Mesenchymal stem cell (in vitro differentiated cells and primary cell): ENCODE results near the gene COX6A1.
A peak's percentile ranks its signal among the peaks of the same experiment; 100 is the strongest.

Source experiments
- DNase-seq: peaks from one replicate; pipeline ENCODE4 v3.0.0-alpha.2; 2013
- H2AFZ ChIP-seq: one replicate; pipeline ENCODE4 v1.6.1; 2013; ENCODE audit warnings: low read depth, mild to moderate bottlenecking, control low read depth, inconsistent platforms, low read length, moderate library complexity
- H2AK5ac ChIP-seq: 2 replicates; pipeline ENCODE4 v1.6.1; 2013; ENCODE audit warnings: low read length, moderate library complexity, mild to moderate bottlenecking, inconsistent platforms; ENCODE audit not compliant: severe bottlenecking
- H2BK120ac ChIP-seq: one replicate; pipeline ENCODE4 v1.6.1; 2013; ENCODE audit warnings: low read depth, mild to moderate bottlenecking, inconsistent platforms, low read length, moderate library complexity
- H2BK12ac ChIP-seq, 2 experiments: one replicate each; pipeline ENCODE4 v1.6.1; 2013; ENCODE audit warnings: inconsistent platforms in 2 of 2, low read length in 2 of 2, mild to moderate bottlenecking in 2 of 2, moderate library complexity in 2 of 2, control low read depth in 1 of 2
- H2BK15ac ChIP-seq: one replicate; pipeline ENCODE4 v1.6.1; 2013; ENCODE audit warnings: mild to moderate bottlenecking, low read depth, inconsistent platforms; ENCODE audit not compliant: poor library complexity, severe bottlenecking
- H2BK5ac ChIP-seq: 2 replicates; pipeline ENCODE4 v1.6.1; 2013; ENCODE audit warnings: low read depth, mild to moderate bottlenecking, low read length, control low read depth, inconsistent platforms; ENCODE audit not compliant: poor library complexity, severe bottlenecking
- H3K14ac ChIP-seq, 2 experiments: one replicate each; pipeline ENCODE4 v1.6.1; 2013; ENCODE audit warnings: inconsistent platforms in 2 of 2, low read length in 2 of 2, control low read depth in 1 of 2, mild to moderate bottlenecking in 1 of 2, moderate library complexity in 1 of 2
- H3K18ac ChIP-seq, 2 experiments: one replicate each; pipeline ENCODE4 v1.6.1; 2013; ENCODE audit warnings: inconsistent platforms in 2 of 2, low read length in 2 of 2, control low read depth in 1 of 2, low read depth in 1 of 2, mild to moderate bottlenecking in 1 of 2
- H3K23ac ChIP-seq, 2 experiments: one replicate each; pipeline ENCODE4 v1.6.1; 2013; ENCODE audit warnings: inconsistent platforms in 2 of 2, low read length in 2 of 2, mild to moderate bottlenecking in 2 of 2, moderate library complexity in 2 of 2, control low read depth in 1 of 2
- H3K27ac ChIP-seq: 2 replicates; pipeline ENCODE4 v1.5.1; 2013; ENCODE audit warnings: mild to moderate bottlenecking, moderate library complexity, low read length, control low read depth, inconsistent platforms; ENCODE audit not compliant: poor library complexity, severe bottlenecking
- H3K27me3 ChIP-seq, 2 experiments: 2 replicates each; pipeline versions ENCODE4 v1.6.1 to v1.7.0; 2013; ENCODE audit warnings: low read length in 2 of 2, mild to moderate bottlenecking in 2 of 2, moderate library complexity in 2 of 2, control low read depth in 1 of 2, inconsistent platforms in 1 of 2; ENCODE audit not compliant: control insufficient read depth in 1 of 2, insufficient read depth in 1 of 2
- H3K36me3 ChIP-seq, 2 experiments: 2 replicates each; pipeline versions ENCODE4 v1.6.1 to v1.7.0; 2013; ENCODE audit warnings: low read length in 2 of 2, control low read depth in 1 of 2, inconsistent platforms in 1 of 2, low read depth in 1 of 2, mild to moderate bottlenecking in 1 of 2; ENCODE audit not compliant: insufficient read depth in 2 of 2, control insufficient read depth in 1 of 2
- H3K4ac ChIP-seq, 2 experiments: one replicate each; pipeline ENCODE4 v1.6.1; 2013; ENCODE audit warnings: inconsistent platforms in 2 of 2, low read length in 2 of 2, mild to moderate bottlenecking in 2 of 2, moderate library complexity in 2 of 2, control low read depth in 1 of 2, low read depth in 1 of 2
- H3K4me1 ChIP-seq: 2 replicates; pipeline ENCODE4 v1.6.1; 2013; ENCODE audit warnings: low read depth, low read length, control low read depth; ENCODE audit not compliant: control insufficient read depth, insufficient read depth
- H3K4me2 ChIP-seq: 2 replicates; pipeline ENCODE4 v1.6.1; 2013; ENCODE audit warnings: low read length, mild to moderate bottlenecking, inconsistent platforms; ENCODE audit not compliant: poor library complexity, severe bottlenecking
- H3K4me3 ChIP-seq, 2 experiments: 2 replicates each; pipeline versions ENCODE4 v1.5.1 to v1.7.0; 2013; ENCODE audit warnings: low read length in 2 of 2, mild to moderate bottlenecking in 2 of 2, control low read depth in 1 of 2, low read depth in 1 of 2; ENCODE audit not compliant: insufficient read depth in 1 of 2
- H3K79me1 ChIP-seq: replicated peaks from 2 replicates; pipeline ENCODE4 v1.6.1; 2013; ENCODE audit warnings: mild to moderate bottlenecking, control low read depth, low read length, inconsistent platforms; ENCODE audit not compliant: poor library complexity, severe bottlenecking
- H3K9ac ChIP-seq: 2 replicates; pipeline ENCODE4 v1.7.0; 2013; ENCODE audit warnings: mild to moderate bottlenecking, low read length, moderate library complexity
- H3K9me3 ChIP-seq: 2 replicates; pipeline ENCODE4 v1.7.0; 2013; ENCODE audit warnings: mild to moderate bottlenecking, low read length; ENCODE audit not compliant: control insufficient read depth
- H4K8ac ChIP-seq: one replicate; pipeline ENCODE4 v1.6.1; 2013; ENCODE audit warnings: inconsistent platforms, mild to moderate bottlenecking, low read length, moderate library complexity
- H4K91ac ChIP-seq: one replicate; pipeline ENCODE4 v1.6.1; 2013; ENCODE audit warnings: mild to moderate bottlenecking, low read length, inconsistent platforms
- WGBS: methylation state at CpG from one replicate; pipeline ENCODE4 v1.1.7; 2013; ENCODE audit warnings: mixed read lengths; 5-methylcytosine and 5-hydroxymethylcytosine counted together

The COX6A1 gene

GRCh38 chr12:120463712-120464111 is 25.8 kb downstream of the COX6A1 start:
- Histone ChIP-seq H2BK12ac (no peak overlapping the region), H3K4ac (no peak overlapping the region), H2AFZ (no peak overlapping the region), H3K18ac (no peak overlapping the region), H3K4me3 (no peak overlapping the region), H3K27me3 (no peaks in the 10 kb centered on the region), H2BK5ac (no peak overlapping the region), H4K91ac (no peak overlapping the region), H3K9ac (peak overlapping the region; percentile 11), H3K9me3 (no peaks in the 10 kb centered on the region), H3K79me1 (peaks cover 13% of the 10 kb centered on the region), H3K27ac (no peak overlapping the region), H3K4me1 (peaks cover 6% of the 10 kb centered on the region), H3K14ac (no peak overlapping the region), H3K4me2 (no peak overlapping the region), H2BK15ac (no peak overlapping the region), H3K36me3 (peaks cover 32 to 79% of the 10 kb centered on the region in 2 experiments), H3K23ac (no peak overlapping the region), H4K8ac (peak overlapping the region; percentile 51), H2BK120ac (no peak overlapping the region), H2AK5ac (no peak overlapping the region)
- WGBS = 96% methylated on average over 5 of the region's 5 CpGs
- no peak for DNase-seq

- no peak overlapping the region for H4K8ac ChIP-seq
- no peak overlapping the region for H3K4me3 ChIP-seq
- H3K4ac ChIP-seq = no peak overlapping the region
- no peak overlapping the region for H3K27ac ChIP-seq
- H3K18ac ChIP-seq = no peak overlapping the region
- peak overlapping the region; percentile 59 for H3K9ac ChIP-seq
- no peak overlapping the region for H3K4me2 ChIP-seq
- H3K14ac ChIP-seq = no peak overlapping the region
- H3K36me3 ChIP-seq = peaks cover 24 to 62% of the 10 kb centered on the region in 2 experiments
- no peaks in the 10 kb centered on the region for H3K9me3 ChIP-seq
- H2AFZ ChIP-seq = no peak overlapping the region
- no peak overlapping the region for H2BK120ac ChIP-seq
- H3K4me1 ChIP-seq = peaks cover 12% of the 10 kb centered on the region
- H3K23ac ChIP-seq = no peak overlapping the region
- H4K91ac ChIP-seq = no peak overlapping the region
- DNase-seq = no peak
- H2BK5ac ChIP-seq = no peak overlapping the region
- no peak overlapping the region for H2BK12ac ChIP-seq
- H2BK15ac ChIP-seq = no peak overlapping the region
- H3K79me1 ChIP-seq = peaks cover 17% of the 10 kb centered on the region
- WGBS = 50% methylated on average over 4 of the region's 5 CpGs
- no peak overlapping the region for H2AK5ac ChIP-seq
- H3K27me3 ChIP-seq = no peaks in the 10 kb centered on the region
These were observed 27.8 kb downstream of the COX6A1 start for GRCh38 chr12:120465756-120466155.

GRCh38 chr12:120466560-120467315 is 28.8 kb downstream of the COX6A1 start:
- no peaks in the 10 kb centered on the region for H3K27me3 ChIP-seq
- H3K9ac ChIP-seq = peak overlapping the region; percentile 59
- 86% methylated on average over 7 of the region's 8 CpGs for WGBS
- H4K8ac ChIP-seq = no peak overlapping the region
- H3K23ac ChIP-seq = no peak overlapping the region
- no peak overlapping the region for H3K4me3 ChIP-seq
- no peak overlapping the region for H2AFZ ChIP-seq
- DNase-seq = peak; percentile 52
- H2AK5ac ChIP-seq = no peak overlapping the region
- no peak overlapping the region for H3K4me2 ChIP-seq
- H3K36me3 ChIP-seq = peaks cover 20 to 52% of the 10 kb centered on the region in 2 experiments
- no peak overlapping the region for H3K14ac ChIP-seq
- no peak overlapping the region for H3K27ac ChIP-seq
- no peak overlapping the region for H2BK15ac ChIP-seq
- no peak overlapping the region for H3K18ac ChIP-seq
- H3K9me3 ChIP-seq = no peaks in the 10 kb centered on the region
- H3K4ac ChIP-seq = no peak overlapping the region
- no peak overlapping the region for H2BK120ac ChIP-seq
- no peak overlapping the region for H2BK12ac ChIP-seq
- H3K4me1 ChIP-seq = peaks cover 12% of the 10 kb centered on the region
- H4K91ac ChIP-seq = no peak overlapping the region
- peaks cover 15% of the 10 kb centered on the region for H3K79me1 ChIP-seq
- no peak overlapping the region for H2BK5ac ChIP-seq

- Histone ChIP-seq H2AFZ (no peak overlapping the region), H4K91ac (no peak overlapping the region), H2BK5ac (no peak overlapping the region), H3K27ac (no peak overlapping the region), H3K9me3 (no peaks in the 10 kb centered on the region), H3K18ac (no peak overlapping the region), H3K4ac (no peak overlapping the region), H3K14ac (no peak overlapping the region), H2BK12ac (no peak overlapping the region), H3K36me3 (peaks cover 17 to 45% of the 10 kb centered on the region in 2 experiments), H2AK5ac (no peak overlapping the region), H2BK120ac (no peak overlapping the region), H4K8ac (no peak overlapping the region), H3K4me1 (peaks cover 12% of the 10 kb centered on the region), H3K79me1 (peaks cover 15% of the 10 kb centered on the region), H3K27me3 (no peaks in the 10 kb centered on the region), H3K9ac (peak overlapping the region; percentile 92), H3K23ac (no peak overlapping the region), H3K4me3 (peak overlapping the region in 1 of 2 experiments; percentile 93), H3K4me2 (no peak overlapping the region), H2BK15ac (no peak overlapping the region)
- DNase-seq = no peak
- WGBS = 97% methylated on average over 5 of the region's 6 CpGs
These were observed 29.5 kb downstream of the COX6A1 start for GRCh38 chr12:120467439-120467838.
